GM10266 (cell line): Measurements from ENCODE around the gene SRRT.
"Not testable (repeated sequence)": the region's sequence is repeated elsewhere in the genome, so short reads cannot be mapped to it uniquely, and the experiment has no call there.

Experiments used
- DNase-seq: peaks from one replicate; pipeline ENCODE4 v3.0.0; 2012; ENCODE audit errors: extremely low spot score
- TF ChIP-seq, protein P1 (sequence below): IDR thresholded peaks from 2 replicates; pipeline ENCODE4 v1.5.1; 2012; ENCODE audit warnings: mild to moderate bottlenecking, low read depth; ENCODE audit not compliant: control insufficient read depth, insufficient read depth; ENCODE audit errors: missing control alignments

SRRT gene

GRCh38 chr7:100847360-100847759 lies 27.5 kb upstream of the SRRT start:
- DNase-seq = no peak
- TF ChIP-seq, protein P1, sequence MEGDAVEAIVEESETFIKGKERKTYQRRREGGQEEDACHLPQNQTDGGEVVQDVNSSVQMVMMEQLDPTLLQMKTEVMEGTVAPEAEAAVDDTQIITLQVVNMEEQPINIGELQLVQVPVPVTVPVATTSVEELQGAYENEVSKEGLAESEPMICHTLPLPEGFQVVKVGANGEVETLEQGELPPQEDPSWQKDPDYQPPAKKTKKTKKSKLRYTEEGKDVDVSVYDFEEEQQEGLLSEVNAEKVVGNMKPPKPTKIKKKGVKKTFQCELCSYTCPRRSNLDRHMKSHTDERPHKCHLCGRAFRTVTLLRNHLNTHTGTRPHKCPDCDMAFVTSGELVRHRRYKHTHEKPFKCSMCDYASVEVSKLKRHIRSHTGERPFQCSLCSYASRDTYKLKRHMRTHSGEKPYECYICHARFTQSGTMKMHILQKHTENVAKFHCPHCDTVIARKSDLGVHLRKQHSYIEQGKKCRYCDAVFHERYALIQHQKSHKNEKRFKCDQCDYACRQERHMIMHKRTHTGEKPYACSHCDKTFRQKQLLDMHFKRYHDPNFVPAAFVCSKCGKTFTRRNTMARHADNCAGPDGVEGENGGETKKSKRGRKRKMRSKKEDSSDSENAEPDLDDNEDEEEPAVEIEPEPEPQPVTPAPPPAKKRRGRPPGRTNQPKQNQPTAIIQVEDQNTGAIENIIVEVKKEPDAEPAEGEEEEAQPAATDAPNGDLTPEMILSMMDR = no peak

DNA sequence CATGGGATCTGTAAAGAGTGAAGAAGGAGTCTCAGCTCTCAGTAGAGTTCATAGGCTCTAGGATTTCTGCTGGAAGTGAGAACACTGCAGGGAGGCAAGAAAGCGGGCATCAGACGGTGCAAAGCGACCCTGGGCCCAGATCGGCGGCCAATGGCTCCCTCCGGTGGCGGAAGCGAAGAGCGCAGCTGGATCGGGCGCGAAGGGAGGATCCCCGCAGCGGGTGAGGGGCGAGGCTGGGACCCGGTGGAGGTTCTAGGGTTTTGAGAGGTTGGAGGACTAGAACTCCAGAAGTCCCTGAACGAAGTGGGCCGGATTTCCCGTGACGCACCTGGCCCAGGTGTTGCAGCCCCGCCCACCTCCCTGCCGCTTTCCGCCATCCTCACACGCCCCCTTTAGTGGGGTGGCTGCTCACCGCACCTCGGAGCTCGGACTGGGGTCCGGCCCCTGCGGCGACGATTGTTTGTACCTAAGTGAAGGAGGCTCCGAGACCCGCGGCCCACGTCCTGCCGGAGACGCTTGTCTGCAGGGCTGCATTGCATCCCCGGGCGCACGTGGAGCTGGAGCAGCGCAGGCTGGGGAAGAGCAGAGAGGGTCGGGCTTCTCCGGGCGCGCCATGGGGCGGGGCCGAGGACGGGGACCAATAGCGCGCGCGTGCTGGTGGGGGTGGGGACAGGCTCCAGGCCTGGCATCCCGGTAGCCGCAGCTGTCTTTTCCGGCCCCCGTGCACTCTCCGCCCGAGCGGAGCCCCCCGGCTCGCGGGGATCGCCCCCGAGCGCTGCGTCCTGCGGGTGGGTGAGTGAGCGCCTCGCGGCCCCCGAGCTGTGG lies 22.6 kb upstream of the SRRT start, which contains the start of gene SLC12A9:
Gene SLC12A9, plus strand, starts transcription at position 666 of the 825 bp plus-strand sequence. CDS start 1,485 bp downstream, outside the sequence.
- TF ChIP-seq, protein P1 = peak; percentile 94
- peak; percentile 95 for DNase-seq

GRCh38 chr7:100854146-100854895 lies 20.6 kb upstream of the SRRT start:
- DNase-seq = no peak
- TF ChIP-seq, protein P1 = no peak

- not testable (repeated sequence) for DNase-seq
These were observed 20.0 kb upstream of the SRRT start for GRCh38 chr7:100854899-100855298.

DNA sequence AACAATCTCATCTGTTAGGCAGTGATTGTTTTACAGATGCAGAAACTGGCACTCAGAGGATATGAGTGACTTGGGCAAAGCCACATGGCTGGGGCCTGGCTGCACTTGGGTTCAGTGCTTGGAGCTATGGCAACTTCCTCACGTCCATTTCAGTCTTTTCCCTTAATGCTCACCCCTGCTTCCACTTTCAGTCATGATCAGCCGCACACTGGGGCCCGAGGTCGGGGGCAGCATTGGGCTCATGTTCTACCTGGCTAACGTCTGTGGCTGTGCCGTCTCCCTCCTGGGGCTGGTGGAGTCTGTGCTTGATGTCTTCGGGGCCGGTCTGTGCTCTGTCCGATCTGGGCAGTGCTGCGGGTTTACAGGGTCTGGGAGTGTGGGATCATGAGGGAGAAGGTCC lies 19.4 kb upstream of the SRRT start:
- TF ChIP-seq, protein P1 = no peak
- DNase-seq = no peak

- TF ChIP-seq, protein P1 = no peak
- no peak for DNase-seq
These were observed 18.0 kb upstream of the SRRT start for GRCh38 chr7:100856871-100857282.

GRCh38 chr7:100859856-100860255 lies 15.0 kb upstream of the SRRT start:
- TF ChIP-seq, protein P1 = no peak
- no peak for DNase-seq
